Gastroesophageal sphincter (tissue), 4 donors: ENCODE data around the gene UBE2N. TPM values are rescaled to one million over a fixed set of nuclear protein-coding genes. Genes with fewer than 3 reads are reported as not detected.

Experiments
- ATAC-seq: fragments of 150-250 bp; one replicate; pipeline ENCODE4 v1.9.1; 2016; ENCODE audit warnings: mild to moderate bottlenecking, moderate library complexity
- H3K27ac ChIP-seq, 4 donors: fragments of 200-600 bp; sonication (generic) in 3 of 4; 1 replicate in 3 of 4; 2 replicates in 1 of 4; pipeline ENCODE4 v1.5.1; 2016 to 2019
- H3K27me3 ChIP-seq: fragments of 200-600 bp; sonication (generic); one replicate; pipeline ENCODE4 v1.5.1; 2019
- H3K36me3 ChIP-seq, 2 donors: fragments of 200-600 bp; sonication (generic); one replicate each; pipeline ENCODE4 v1.5.1; 2019; ENCODE audit warnings: control low read depth in 1 of 2
- H3K4me1 ChIP-seq, 3 donors: fragments of 200-600 bp; sonication (generic); 1 replicate in 2 of 3; 2 replicates in 1 of 3; pipeline ENCODE4 v1.5.1; 2016 to 2019; ENCODE audit warnings: control low read depth in 2 of 3
- H3K4me3 ChIP-seq, 2 donors: fragments of 200-600 bp; sonication (generic); one replicate each; pipeline ENCODE4 v1.5.1; 2019; ENCODE audit warnings: mild to moderate bottlenecking in 1 of 2, moderate library complexity in 1 of 2
- H3K9me3 ChIP-seq, 3 donors: fragments of 200-600 bp; sonication (generic); one replicate each; pipeline ENCODE4 v1.5.1; 2017 to 2019; ENCODE audit warnings: control low read depth in 2 of 3
- EP300 ChIP-seq: sonication (generic); formaldehyde crosslinking; IDR thresholded peaks from one replicate; pipeline ENCODE4 v1.6.1; 2017; ENCODE audit warnings: antibody characterized with exemption, mild to moderate bottlenecking
- POLR2A ChIP-seq, 2 donors: fragments of 450-650 bp; IDR thresholded peaks; one replicate each; pipeline ENCODE4 v1.6.1; 2017; ENCODE audit warnings: antibody characterized with exemption in 2 of 2, mild to moderate bottlenecking in 2 of 2, moderate library complexity in 1 of 2
- POLR2AphosphoS5 ChIP-seq: sonication (generic); formaldehyde crosslinking; IDR thresholded peaks from one replicate; pipeline ENCODE4 v1.6.1; 2017; ENCODE audit warnings: antibody characterized with exemption
- WGBS, 2 donors: methylation state at CpG; one replicate each; pipeline ENCODE4 v1.1.5; 2018; ENCODE audit warnings: low coverage in 1 of 2; 5-methylcytosine and 5-hydroxymethylcytosine counted together
- total RNA-seq, 4 donors: library from RNA; depleted of rRNA; stranded (reverse); fragments of >200 nt; gene quantifications; one replicate each; pipeline ENCODE4 v1.1.0, GENCODE V29; 2016
- TF ChIP-seq, protein P1 (sequence below), 4 experiments: fragments of 200-600 bp in 2 of 4; fragments of 450-650 bp in 2 of 4; sonication (generic) in 1 of 4; IDR thresholded peaks; one replicate each; pipeline ENCODE4 v1.5.1; 2017 to 2019; ENCODE audit warnings: antibody characterized with exemption in 4 of 4, mild to moderate bottlenecking in 2 of 4, moderate library complexity in 2 of 4

The UBE2N gene
- total RNA-seq, 4 donors from 2014 or later, result 44.4 to 64.2 (median 53.4) TPM

DNA sequence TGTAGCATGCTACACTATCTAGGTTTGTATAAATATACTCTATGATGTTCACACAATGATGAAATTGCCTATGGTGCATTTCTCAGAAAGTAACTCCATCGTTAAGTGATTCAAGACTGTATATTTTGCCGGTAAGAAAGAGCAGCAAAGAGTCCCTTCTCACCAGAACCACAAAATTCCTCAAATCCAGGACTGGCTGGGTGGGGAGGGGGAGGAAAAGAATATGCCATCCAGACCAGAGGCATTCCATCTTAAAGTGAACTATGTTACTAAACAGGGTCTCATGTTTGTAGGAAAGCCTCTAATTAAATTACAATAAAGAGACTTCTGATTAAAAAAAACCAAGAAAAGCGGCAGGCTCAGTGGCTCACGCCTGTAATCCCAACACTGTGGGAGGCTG, 11.5 kb downstream of the UBE2N start:
- Histone ChIP-seq H3K27me3 (no peaks in the 10 kb centered on the region), H3K27ac (peak overlapping the region in 1 of 4 donors; percentile 21), H3K4me1 (peaks cover 5 to 94% (median 23%) of the 10 kb centered on the region in 3 donors), H3K36me3 (no peaks in the 10 kb centered on the region), H3K9me3 (no peaks in the 10 kb centered on the region), H3K4me3 (no peak overlapping the region)
- no peak for TF ChIP-seq POLR2A (IDR thresholded peaks at IDR 0.05)
- TF ChIP-seq, protein P1, sequence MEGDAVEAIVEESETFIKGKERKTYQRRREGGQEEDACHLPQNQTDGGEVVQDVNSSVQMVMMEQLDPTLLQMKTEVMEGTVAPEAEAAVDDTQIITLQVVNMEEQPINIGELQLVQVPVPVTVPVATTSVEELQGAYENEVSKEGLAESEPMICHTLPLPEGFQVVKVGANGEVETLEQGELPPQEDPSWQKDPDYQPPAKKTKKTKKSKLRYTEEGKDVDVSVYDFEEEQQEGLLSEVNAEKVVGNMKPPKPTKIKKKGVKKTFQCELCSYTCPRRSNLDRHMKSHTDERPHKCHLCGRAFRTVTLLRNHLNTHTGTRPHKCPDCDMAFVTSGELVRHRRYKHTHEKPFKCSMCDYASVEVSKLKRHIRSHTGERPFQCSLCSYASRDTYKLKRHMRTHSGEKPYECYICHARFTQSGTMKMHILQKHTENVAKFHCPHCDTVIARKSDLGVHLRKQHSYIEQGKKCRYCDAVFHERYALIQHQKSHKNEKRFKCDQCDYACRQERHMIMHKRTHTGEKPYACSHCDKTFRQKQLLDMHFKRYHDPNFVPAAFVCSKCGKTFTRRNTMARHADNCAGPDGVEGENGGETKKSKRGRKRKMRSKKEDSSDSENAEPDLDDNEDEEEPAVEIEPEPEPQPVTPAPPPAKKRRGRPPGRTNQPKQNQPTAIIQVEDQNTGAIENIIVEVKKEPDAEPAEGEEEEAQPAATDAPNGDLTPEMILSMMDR (IDR thresholded peaks at IDR 0.05), result no peak
- no peak for TF ChIP-seq POLR2AphosphoS5
- no peak for TF ChIP-seq EP300
- WGBS, 2 donors, result 85 to 93% methylated on average over 4 of the region's 4 CpGs
- ATAC-seq, result no peak

DNA sequence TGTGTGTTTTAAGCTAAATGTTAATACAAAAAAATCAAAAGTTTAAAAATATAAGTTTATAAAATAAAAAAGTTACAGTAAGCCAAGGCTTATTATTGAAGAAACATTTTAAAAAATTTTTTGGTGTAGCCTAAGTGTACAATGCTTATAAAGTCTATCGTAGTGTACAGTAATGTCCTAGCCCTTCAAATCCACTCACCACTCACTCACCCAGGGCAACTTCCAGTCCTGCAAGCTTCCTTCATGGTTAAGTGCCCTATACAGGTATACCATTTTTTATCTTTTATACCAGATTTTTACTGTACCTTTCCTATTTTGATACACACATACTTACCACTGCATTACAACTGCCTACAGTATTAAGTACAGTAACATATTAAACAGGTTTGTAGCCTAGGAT, 11.9 kb downstream of the UBE2N start:
- H3K4me1 ChIP-seq, result peaks cover 7 to 94% (median 25%) of the 10 kb centered on the region in 3 donors
- 71 to 75% methylated on average over 1 of the region's 1 CpG for WGBS, 2 donors

DNA sequence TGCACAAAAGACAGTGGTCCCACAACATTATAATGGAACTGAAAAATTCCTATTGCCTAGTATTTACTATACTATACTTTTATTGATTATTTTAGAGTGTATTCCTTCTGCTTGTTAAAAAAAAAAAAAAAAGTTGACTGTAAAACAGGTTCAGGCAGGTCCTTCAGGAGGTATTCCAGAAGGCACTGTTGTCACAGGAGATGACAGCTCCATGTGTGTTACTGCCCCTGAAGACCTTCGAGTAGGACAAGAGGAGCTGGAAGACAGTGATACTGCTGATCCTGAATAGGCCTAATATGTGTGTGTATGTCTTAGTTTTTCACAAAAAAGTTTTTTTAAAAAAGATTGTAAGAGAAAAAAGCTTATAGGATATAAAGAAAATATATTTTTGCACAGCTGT, 12.3 kb downstream of the UBE2N start:
- Histone ChIP-seq H3K27me3 (no peaks in the 10 kb centered on the region), H3K9me3 (no peaks in the 10 kb centered on the region), H3K4me3 (no peak overlapping the region), H3K36me3 (no peaks in the 10 kb centered on the region), H3K27ac (peak overlapping the region in 1 of 4 donors; percentile 41), H3K4me1 (peaks cover 5 to 94% (median 23%) of the 10 kb centered on the region in 3 donors)
- 73 to 100% methylated on average over 1 of the region's 1 CpG for WGBS, 2 donors
- no peak for ATAC-seq
- TF ChIP-seq, protein P1 (IDR thresholded peaks at IDR 0.05), result no peak
- TF ChIP-seq POLR2AphosphoS5 (no peak), EP300 (no peak), POLR2A (IDR thresholded peaks at IDR 0.05) (no peak)

More for the DNA sequence above, 11.9 kb downstream of the UBE2N start:
- no peak for TF ChIP-seq POLR2A (IDR thresholded peaks at IDR 0.05)
- no peak for TF ChIP-seq EP300
- Histone ChIP-seq H3K27ac (peak overlapping the region in 1 of 4 donors; percentile 21), H3K36me3 (no peaks in the 10 kb centered on the region), H3K27me3 (no peaks in the 10 kb centered on the region), H3K9me3 (no peaks in the 10 kb centered on the region), H3K4me3 (no peak overlapping the region)
- no peak for ATAC-seq

DNA sequence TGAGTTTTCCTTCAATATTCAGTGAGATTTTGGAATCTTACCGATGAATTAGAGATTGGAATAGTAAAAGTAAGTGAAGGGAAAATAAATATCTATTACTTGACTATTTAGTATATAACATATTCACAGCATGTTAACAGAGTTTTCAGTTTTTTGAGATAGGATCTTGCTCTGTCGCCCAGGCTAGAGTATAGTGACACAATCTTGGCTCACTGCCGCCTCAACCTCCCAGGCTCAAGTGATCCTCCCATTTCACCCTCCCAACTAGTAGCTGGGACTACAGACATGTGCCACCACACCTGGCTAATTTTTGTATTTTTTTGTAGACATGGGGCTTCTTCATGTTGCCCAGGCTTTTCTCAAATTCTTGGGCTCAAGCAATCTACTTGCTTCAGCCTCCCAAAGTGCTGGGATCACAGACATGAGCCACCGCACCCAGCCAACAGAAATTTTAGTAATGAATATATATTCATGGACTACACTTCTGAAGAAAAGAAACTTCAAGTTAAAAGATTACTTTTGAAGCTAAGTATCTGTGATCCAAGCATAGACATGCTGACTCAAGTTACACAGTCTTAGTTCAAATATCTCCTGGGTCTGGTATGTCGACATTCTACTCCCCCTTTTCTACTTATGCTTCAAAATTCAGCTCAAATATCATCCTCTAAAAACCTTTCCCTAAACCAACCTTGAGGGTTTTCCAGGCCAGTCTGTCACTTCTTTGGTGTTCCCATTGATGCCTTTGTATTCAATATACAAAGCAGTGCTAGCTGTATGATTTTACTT, 13.8 kb downstream of the UBE2N start:
- no peaks in the 10 kb centered on the region for H3K9me3 ChIP-seq
- TF ChIP-seq, protein P1 (IDR thresholded peaks at IDR 0.05), result no peak
- TF ChIP-seq POLR2AphosphoS5 (no peak), POLR2A (IDR thresholded peaks at IDR 0.05) (no peak), EP300 (no peak)
- H3K4me3 ChIP-seq, result no peak overlapping the region
- ATAC-seq, result no peak
- peaks cover 6 to 94% (median 20%) of the 10 kb centered on the region in 3 donors for H3K4me1 ChIP-seq
- H3K27me3 ChIP-seq, result no peaks in the 10 kb centered on the region
- no peaks in the 10 kb centered on the region for H3K36me3 ChIP-seq
- 56 to 66% methylated on average over 5 of the region's 5 CpGs for WGBS, 2 donors
- H3K27ac ChIP-seq, result peak overlapping the region in 3 of 4 donors; percentile 8 to 41 (median 18)

DNA sequence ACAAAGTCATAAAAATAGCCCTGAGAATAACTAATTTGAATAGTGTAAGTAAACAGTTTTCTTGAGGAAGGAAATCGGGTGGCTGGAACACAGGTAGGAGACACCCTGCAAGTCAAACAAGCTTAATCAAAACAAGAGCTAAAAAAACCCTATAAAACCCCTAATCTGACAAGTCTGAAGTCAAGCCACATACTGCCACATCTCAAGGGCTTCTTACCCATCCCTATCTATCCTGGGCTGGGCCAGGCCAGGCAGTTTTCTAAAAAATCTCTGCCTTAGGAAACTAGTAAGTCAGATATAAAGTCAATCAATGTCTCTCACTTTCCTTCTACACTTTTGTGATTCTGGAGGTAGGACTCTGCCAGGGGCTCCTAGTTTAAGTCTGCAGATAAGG, 15.3 kb downstream of the UBE2N start:
- Histone ChIP-seq H3K4me3 (no peak overlapping the region), H3K9me3 (no peaks in the 10 kb centered on the region), H3K27ac (peak overlapping the region in 2 of 4 donors; percentile 41 to 52), H3K4me1 (peaks cover 9 to 92% (median 16%) of the 10 kb centered on the region in 3 donors), H3K27me3 (no peaks in the 10 kb centered on the region), H3K36me3 (no peaks in the 10 kb centered on the region)
- 27 to 30% methylated on average over 1 of the region's 1 CpG for WGBS, 2 donors
- TF ChIP-seq EP300 (no peak), POLR2A (IDR thresholded peaks at IDR 0.05) (no peak), POLR2AphosphoS5 (no peak)
- TF ChIP-seq, protein P1 (IDR thresholded peaks at IDR 0.05), result no peak
- ATAC-seq, result no peak
